ACC112 (cell line): Measurements from ENCODE around the gene B4GALT5.
A peak's percentile ranks its signal among the peaks of the same experiment; 100 is the strongest.

Experiments
- H2AFZ ChIP-seq: fragments of 200-600 bp; sonication (generic); one replicate; pipeline ENCODE4 v1.6.0; 2017; ENCODE audit warnings: antibody characterized with exemption, low read length; ENCODE audit not compliant: unreplicated experiment
- H3K27ac ChIP-seq: fragments of 200-600 bp; sonication (generic); 2 replicates; pipeline ENCODE4 v1.5.1; 2014; ENCODE audit warnings: low read depth, mild to moderate bottlenecking, antibody characterized with exemption, low read length, moderate library complexity
- H3K27me3 ChIP-seq: fragments of 200-600 bp; sonication (generic); 2 replicates; pipeline ENCODE4 v1.6.1; 2014; ENCODE audit warnings: mild to moderate bottlenecking, antibody characterized with exemption, low read length, moderate library complexity, mixed read lengths; ENCODE audit not compliant: insufficient read depth
- H3K36me3 ChIP-seq: fragments of 200-600 bp; sonication (generic); 2 replicates; pipeline ENCODE4 v1.6.1; 2016; ENCODE audit warnings: mild to moderate bottlenecking, antibody characterized with exemption, low read length, moderate library complexity, mixed read lengths; ENCODE audit not compliant: insufficient read depth
- H3K4me1 ChIP-seq: fragments of 200-600 bp; sonication (generic); one replicate; pipeline ENCODE4 v1.6.1; 2016; ENCODE audit warnings: low read length, mixed read lengths; ENCODE audit not compliant: insufficient read depth, unreplicated experiment, control insufficient read depth
- H3K4me3 ChIP-seq: fragments of 200-600 bp; sonication (generic); 2 replicates; pipeline ENCODE4 v1.5.1; 2014; ENCODE audit warnings: mild to moderate bottlenecking, low read depth, low read length
- H3K79me2 ChIP-seq: fragments of 200-600 bp; sonication (generic); one replicate; pipeline ENCODE4 v1.6.0; 2016; ENCODE audit warnings: low read length; ENCODE audit not compliant: control insufficient read depth, unreplicated experiment, insufficient read depth

Gene B4GALT5

DNA sequence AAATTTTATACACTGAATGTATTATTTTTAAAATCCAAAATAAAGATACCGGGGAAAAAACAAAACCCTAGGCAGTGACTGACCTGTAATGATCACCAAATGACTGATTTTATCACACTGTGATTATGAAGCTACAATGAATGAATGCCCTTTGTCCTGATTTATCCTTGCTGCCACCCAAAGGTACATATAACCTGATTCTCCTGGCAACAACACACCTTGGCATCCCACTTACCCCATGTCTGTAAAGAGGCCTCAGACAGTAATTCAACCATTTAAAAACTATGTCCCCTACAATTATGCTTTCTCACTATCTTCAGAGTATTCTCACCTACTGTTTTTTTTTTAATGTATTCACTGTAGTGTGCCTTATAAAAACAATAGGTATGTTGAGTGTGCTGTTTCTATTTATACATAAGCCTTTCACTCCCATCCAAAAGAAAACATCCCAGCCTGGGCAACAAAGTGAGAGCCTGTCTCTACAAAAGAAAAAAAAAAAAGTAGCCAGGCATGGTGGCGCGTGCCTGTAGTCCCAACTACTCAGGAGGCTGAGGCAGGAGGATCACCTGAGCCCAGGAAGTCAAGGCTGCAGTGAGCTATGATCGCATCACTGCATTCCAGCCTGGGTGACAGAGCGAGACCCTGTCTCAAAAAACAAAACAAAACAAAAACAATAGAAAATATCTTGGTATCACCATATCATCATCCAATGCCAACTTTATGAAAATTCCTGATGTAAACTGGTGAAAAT, 21.7 kb downstream of the B4GALT5 start:
- no peak overlapping the region for H3K4me3 ChIP-seq
- no peak overlapping the region for H2AFZ ChIP-seq
- H3K27me3 ChIP-seq = no peaks in the 10 kb centered on the region
- peaks cover 54% of the 10 kb centered on the region for H3K4me1 ChIP-seq
- H3K36me3 ChIP-seq = no peaks in the 10 kb centered on the region
- H3K79me2 ChIP-seq = peaks cover 97% of the 10 kb centered on the region
- H3K27ac ChIP-seq = peak overlapping the region; percentile 10

DNA sequence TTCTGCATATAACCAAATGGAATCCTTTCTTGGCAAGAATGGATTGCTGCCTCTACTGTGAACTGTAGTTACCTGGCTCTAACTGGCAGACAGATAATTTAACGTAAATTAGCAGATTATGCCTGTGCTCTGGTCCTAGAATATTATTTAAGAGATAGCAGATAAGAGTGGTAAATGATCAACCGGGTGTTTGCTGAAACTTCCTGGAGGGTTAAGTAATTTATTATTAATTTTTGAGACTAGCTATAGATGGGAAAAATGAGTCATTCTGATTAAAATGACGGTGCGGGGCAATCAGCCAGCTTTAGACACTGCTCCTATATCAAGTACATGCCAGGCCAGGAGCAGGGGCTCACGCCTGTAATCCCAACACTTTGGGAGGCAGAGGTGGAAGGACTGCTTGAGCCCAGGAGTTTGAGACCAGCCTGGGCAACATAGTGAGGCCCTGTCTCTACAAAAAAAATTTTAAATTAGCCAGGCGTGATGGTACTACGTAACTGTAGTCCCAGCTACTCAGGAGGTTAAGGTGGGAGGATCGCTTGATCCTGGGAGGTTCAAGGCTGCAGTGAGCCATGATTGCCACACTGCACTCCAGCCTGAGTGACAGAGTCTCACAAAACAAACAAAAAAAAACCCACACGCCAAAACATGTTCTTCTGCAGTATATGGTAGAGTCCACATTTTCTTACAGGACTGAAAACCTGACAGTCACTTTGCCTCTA, 22.6 kb downstream of the B4GALT5 start:
- peak overlapping the region; percentile 9 for H3K27ac ChIP-seq
- H3K4me3 ChIP-seq = no peak overlapping the region
- peaks cover 97% of the 10 kb centered on the region for H3K79me2 ChIP-seq
- no peaks in the 10 kb centered on the region for H3K36me3 ChIP-seq
- H3K27me3 ChIP-seq = no peaks in the 10 kb centered on the region
- H2AFZ ChIP-seq = no peak overlapping the region
- peaks cover 56% of the 10 kb centered on the region for H3K4me1 ChIP-seq

DNA sequence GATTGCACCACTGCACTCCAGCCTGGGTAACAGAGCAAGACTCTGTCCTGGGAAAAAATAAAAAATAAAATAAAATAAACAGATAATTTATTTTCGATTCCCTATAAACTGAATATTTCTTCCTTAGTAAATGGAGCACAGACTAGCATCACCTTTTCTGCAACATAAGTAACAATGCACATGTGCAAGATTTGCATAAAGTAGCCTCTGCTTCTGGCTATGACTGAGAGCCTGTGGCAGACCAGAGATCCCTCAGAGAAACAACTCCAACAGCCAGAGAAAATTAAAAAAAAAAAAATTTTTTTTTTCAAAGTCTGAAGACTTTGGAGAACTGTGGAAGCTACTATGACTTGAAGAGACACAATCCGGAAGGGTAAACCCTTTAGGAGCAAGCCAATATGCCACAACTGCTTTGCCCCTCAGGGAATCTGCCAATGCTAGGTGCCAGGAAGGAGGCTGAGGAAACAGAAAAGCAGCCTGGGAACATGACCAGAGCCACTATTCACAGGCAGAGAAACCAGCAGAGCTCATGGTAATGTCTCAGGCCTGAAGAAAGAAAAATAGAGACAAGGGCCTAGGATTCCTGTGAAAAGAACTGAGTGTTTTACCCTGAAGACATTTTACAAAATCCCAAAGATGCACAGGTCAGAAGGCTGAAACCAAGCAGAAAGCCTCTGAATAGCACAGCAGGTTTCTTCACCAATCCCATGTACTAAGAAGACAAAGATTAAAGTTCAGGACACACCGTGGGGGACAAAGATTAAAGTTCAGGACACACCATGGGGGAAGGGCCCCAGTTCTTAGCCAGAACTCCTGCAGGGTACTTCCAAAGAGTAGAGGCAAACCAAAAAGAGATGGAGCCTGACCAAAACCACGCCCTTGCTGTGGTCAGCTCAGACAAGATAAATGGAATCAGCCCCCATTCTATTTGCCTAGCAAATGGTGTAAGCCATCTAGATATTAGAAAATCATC, 25.8 kb downstream of the B4GALT5 start:
- Histone ChIP-seq H3K36me3 (no peaks in the 10 kb centered on the region), H3K27me3 (no peaks in the 10 kb centered on the region), H3K4me1 (peaks cover 52% of the 10 kb centered on the region), H3K79me2 (peaks cover 92% of the 10 kb centered on the region), H3K27ac (0 out of 2 replicates have a peak overlapping the region, but pooled peaks have one; percentile 11), H3K4me3 (no peak overlapping the region), H2AFZ (no peak overlapping the region)

DNA sequence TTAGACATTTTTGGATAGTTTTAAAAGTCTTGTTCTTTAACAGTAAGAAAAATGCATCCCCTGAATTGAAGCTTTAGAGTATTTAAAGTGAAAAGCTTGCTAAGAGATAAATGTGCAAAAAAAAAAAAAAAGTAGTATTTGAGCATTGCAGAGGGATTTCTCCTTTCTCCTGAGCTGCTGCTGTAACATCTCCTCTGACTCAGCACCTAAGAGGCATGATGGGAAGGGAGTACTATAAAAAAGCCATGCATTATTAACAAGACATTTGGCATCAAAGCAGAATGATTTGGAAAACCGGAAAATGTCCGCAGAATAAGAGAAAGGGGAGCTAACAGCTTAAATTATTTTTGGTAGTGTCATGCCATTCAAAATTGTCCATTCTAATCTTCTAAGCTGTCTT, 27.9 kb downstream of the B4GALT5 start:
- Histone ChIP-seq H3K27me3 (no peaks in the 10 kb centered on the region), H2AFZ (no peak overlapping the region), H3K79me2 (peaks cover 89% of the 10 kb centered on the region), H3K36me3 (no peaks in the 10 kb centered on the region), H3K4me1 (peaks cover 40% of the 10 kb centered on the region), H3K27ac (peak overlapping the region; percentile 4), H3K4me3 (no peak overlapping the region)

DNA sequence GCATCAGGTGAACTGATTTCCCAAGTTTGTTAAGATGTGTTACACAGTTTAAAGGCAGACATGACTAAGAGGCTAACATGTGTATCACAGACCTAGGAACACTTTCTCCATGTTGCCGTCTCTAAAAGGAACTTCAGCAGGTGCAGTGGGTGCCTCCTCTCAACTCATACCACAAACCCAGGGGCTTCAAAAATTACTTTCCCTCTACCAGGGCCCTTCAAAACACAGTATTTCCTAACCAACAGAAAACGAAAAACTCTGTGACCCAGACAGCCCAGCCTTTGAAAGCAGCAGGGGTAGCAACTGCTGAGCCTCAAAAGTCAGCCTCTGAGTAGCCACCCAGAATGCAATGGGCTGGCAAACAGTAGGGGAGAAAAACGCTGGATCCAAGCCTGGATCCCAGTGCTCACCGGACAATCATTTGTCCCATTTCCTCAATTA, 28.5 kb downstream of the B4GALT5 start:
- Histone ChIP-seq H3K27ac (peak overlapping the region; percentile 4; the same call in 1 of the 2 replicates), H3K4me1 (peaks cover 43% of the 10 kb centered on the region), H3K79me2 (peaks cover 88% of the 10 kb centered on the region)

DNA sequence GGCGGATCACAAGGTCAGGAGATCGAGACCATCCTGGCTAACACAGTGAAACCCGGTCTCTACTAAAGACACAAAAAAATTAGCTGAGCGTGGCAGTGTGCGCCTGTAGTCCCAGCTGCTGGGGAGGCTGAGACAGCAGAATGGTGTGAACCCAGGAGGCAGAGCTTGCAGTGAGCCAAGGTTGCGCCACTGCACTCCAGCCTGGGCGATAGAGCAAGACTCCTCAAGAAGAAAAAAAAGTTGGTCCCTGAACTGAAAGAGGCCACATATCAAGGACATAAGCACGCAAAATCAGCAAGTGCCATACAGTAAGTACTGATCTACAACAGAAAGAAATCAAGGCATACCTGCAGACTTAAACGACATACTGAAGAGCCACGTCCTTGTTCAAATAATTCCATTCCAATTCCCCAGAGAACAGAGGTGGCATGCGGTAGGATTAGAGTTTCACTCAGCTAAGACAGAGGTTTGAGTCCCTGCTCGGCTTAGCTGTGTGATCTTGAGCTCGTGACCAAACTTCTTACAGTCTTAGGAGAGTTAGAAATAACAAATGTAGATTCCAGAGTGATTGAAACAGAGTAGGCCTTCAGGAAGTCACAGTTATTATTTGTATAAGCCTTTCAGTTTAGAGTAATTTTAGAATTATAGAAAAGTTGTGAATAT, 29.2 kb downstream of the B4GALT5 start:
- H3K79me2 ChIP-seq = peaks cover 86% of the 10 kb centered on the region
- no peak overlapping the region for H3K4me3 ChIP-seq
- no peaks in the 10 kb centered on the region for H3K36me3 ChIP-seq
- no peaks in the 10 kb centered on the region for H3K27me3 ChIP-seq
- H2AFZ ChIP-seq = no peak overlapping the region
- peaks cover 50% of the 10 kb centered on the region for H3K4me1 ChIP-seq
- H3K27ac ChIP-seq = no peak overlapping the region

More for the DNA sequence above, 28.5 kb downstream of the B4GALT5 start:
- H3K27me3 ChIP-seq = no peaks in the 10 kb centered on the region
- H3K4me3 ChIP-seq = no peak overlapping the region
- no peak overlapping the region for H2AFZ ChIP-seq
- no peaks in the 10 kb centered on the region for H3K36me3 ChIP-seq

DNA sequence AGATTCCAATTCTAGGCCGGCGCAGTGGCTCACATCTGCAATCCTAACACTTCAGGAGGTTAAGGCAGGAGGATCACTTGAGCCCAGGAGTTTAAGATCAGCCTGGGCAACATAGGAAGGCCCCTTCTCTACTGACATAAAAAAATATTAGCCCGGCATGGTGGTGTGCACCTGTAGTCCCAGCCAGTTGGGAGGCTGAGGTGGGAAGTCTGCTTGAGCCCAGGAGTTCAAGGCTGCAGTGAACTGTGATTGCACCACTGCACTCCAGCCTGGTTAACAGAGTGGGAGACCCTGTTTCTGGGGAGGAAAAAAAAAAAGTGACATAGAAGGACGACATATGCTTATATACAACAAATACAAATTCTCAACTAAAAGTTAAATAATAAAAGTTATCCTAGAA, 30.9 kb downstream of the B4GALT5 start:
- no peaks in the 10 kb centered on the region for H3K27me3 ChIP-seq
- no peaks in the 10 kb centered on the region for H3K36me3 ChIP-seq
- H3K4me1 ChIP-seq = peaks cover 61% of the 10 kb centered on the region
- no peak overlapping the region for H2AFZ ChIP-seq
- H3K4me3 ChIP-seq = no peak overlapping the region
- H3K27ac ChIP-seq = no peak overlapping the region
- H3K79me2 ChIP-seq = peaks cover 82% of the 10 kb centered on the region

DNA sequence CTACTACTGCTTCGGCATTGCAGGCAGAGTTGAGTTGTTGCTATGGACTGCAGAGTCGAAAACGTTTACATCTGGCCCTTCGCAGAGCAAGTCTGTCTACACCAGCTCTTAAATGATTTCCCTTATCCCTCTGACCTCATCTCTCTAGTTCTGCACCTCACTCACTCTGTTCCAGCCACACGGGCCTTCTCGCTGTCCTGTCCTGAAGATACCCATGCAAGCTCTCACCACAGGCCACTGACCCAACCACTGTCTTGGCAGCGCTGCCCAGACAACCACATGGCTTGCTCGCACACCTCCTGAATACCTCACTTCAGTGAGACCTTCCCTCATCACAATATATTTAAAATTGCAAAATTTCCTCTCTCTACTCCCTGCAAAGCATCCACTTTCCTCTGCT, 31.4 kb downstream of the B4GALT5 start:
- H3K4me3 ChIP-seq = no peak overlapping the region
- peaks cover 66% of the 10 kb centered on the region for H3K4me1 ChIP-seq
- no peak overlapping the region for H2AFZ ChIP-seq
- H3K36me3 ChIP-seq = no peaks in the 10 kb centered on the region
- peaks cover 84% of the 10 kb centered on the region for H3K79me2 ChIP-seq
- H3K27me3 ChIP-seq = no peaks in the 10 kb centered on the region
- H3K27ac ChIP-seq = no peak overlapping the region

DNA sequence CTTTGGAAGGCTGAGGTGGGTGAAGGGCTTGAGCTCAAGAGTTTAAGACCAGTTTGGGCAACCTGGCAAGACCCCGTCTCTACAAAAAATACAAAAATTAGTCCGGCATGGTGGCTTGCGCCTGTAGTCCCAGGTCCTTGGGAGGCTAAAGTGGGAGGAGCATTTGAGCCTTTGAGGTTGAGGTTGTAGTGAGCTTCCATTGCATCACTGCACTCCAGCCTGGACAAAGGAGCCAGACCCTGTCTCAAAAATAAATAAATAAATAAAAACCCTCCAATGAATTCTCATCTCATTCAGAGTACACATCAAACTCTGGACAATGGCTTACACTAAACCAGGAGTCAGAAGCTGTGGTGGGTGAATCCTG, 31.8 kb downstream of the B4GALT5 start:
- no peaks in the 10 kb centered on the region for H3K27me3 ChIP-seq
- peaks cover 84% of the 10 kb centered on the region for H3K79me2 ChIP-seq
- peaks cover 69% of the 10 kb centered on the region for H3K4me1 ChIP-seq
- H3K27ac ChIP-seq = no peak overlapping the region
- no peak overlapping the region for H3K4me3 ChIP-seq
- H2AFZ ChIP-seq = no peak overlapping the region
- no peaks in the 10 kb centered on the region for H3K36me3 ChIP-seq

DNA sequence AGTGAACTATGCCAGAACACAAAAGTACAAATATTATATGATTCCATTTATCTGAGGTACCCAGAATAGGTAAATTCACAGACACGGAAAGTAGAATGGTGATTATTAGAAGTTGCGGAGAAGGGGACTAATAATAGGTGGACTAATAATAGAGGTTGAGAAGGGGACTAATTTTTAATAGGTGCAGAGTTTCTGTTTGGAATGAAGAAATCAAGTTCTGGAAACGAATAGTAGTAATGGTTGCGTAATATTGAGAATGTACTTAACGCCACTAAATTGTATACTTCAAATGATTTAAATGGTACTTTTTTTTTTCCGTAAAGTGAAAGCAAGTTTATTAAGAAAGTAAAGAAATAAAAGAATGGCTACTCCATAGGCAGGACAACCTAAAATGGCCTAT, 33.2 kb downstream of the B4GALT5 start:
- H3K36me3 ChIP-seq = no peaks in the 10 kb centered on the region
- H3K27me3 ChIP-seq = no peaks in the 10 kb centered on the region
- peaks cover 69% of the 10 kb centered on the region for H3K4me1 ChIP-seq
- H3K4me3 ChIP-seq = no peak overlapping the region
- no peak overlapping the region for H2AFZ ChIP-seq
- H3K79me2 ChIP-seq = peaks cover 85% of the 10 kb centered on the region
- no peak overlapping the region for H3K27ac ChIP-seq
